NCI-H774 (cell line): ENCODE results near the gene MSH3.

Source experiments
- DNase-seq: peaks from one replicate; lab custom pipeline; 2025; lab: John Stamatoyannopoulos, UW

The MSH3 gene

GRCh38 chr5:80905405-80905804 lies 251.0 kb downstream of the MSH3 start:
- no peak for DNase-seq

GRCh38 chr5:80912479-80912878 lies 258.0 kb downstream of the MSH3 start:
- no peak for DNase-seq

GRCh38 chr5:80915716-80916115 lies 261.3 kb downstream of the MSH3 start:
- no peak for DNase-seq

- no peak for DNase-seq
Measured at GRCh38 chr5:80916676-80917075, 262.2 kb downstream of the MSH3 start.

- DNase-seq, result peak; percentile 8
Measured at GRCh38 chr5:80917631-80918030, 263.2 kb downstream of the MSH3 start.

- DNase-seq, result no peak
Measured at GRCh38 chr5:80919678-80920196, 265.3 kb downstream of the MSH3 start.

- DNase-seq, result no peak
Measured at GRCh38 chr5:80920333-80920732, 265.9 kb downstream of the MSH3 start.

GRCh38 chr5:80921026-80921425 lies 266.6 kb downstream of the MSH3 start:
- no peak for DNase-seq

- DNase-seq, result no peak
Measured at GRCh38 chr5:80925931-80926330, 271.5 kb downstream of the MSH3 start.
